Putamen (tissue), 1 donor: ENCODE measurements around the gene ZBTB8A.
"Not testable (repeated sequence)": the region's sequence is repeated elsewhere in the genome, so short reads cannot be mapped to it uniquely, and the experiment has no call there.

Experiments used
- DNase-seq: peaks from one replicate; pipeline ENCODE4 v3.0.0-alpha.2; 2016; ENCODE audit warnings: low spot score

ZBTB8A gene

DNA sequence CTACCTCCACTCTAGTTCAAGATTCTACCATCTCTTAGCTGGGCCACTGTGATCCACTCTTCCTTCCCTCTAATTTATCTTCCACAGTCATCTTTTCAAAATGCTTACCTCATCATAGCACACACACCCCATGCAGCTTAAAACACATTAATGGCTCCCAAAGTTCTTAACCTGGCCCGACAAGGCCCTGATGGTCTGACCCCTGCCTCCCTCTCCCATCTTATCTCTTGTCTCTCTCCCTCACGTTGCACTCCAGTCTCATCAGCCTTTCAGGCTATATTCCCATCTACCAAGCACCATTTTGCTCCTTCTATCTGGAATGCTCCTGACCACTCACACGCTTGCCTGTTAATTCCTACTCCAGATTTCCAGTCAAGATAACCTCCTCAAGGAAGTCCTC, 2.5 kb upstream of the ZBTB8A start:
- DNase-seq = no peak

DNA sequence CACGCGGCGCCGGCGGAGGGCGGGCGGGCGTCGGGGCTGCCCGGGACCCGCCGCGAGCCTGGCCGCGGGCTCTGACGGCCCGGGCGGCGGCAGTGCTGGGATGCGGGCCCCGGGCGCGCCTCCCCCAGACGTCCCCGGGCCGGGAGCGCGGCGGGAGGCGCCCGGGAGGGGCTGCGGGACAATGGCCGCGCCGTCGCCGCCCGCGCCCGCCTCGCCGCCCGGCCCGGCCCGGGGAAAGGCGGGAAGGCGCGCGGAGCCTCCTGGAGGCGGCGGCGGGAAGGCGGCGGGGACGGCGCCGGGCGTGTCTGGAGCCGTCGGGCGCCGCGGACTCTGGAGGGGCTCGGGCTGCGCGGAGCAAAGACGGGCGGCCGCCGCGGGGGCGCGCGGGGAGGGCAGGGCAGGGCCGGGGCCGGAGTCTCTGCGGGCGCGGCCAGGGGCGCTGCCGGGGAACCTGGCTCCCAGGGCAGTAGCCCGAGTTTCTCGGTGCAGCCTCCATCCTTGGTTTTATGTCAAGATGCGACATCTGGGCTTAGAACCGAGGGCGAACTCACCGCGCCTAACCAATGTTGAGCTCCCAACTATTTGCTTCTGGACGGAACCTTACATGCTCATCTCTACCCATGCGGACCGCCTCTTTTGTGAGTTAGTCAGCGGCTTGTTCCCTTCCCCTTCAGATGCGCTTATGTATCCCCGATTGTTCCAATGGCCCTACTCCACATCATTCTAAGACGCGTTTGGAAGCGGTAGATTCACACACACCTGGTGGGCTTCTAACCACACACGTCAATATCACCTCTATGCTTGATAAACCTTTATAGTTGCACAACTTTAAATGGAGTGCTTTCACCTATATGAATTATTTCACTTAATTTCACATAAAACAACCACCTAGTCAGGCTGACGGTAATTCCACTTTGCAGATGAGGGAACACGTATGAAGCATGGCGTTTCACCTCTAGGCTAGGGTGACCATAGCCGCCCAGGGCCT, 651 bp downstream of the ZBTB8A start:
- peak; percentile 20 for DNase-seq

- no peak for DNase-seq
Measured at GRCh38 chr1:32540605-32541004, 1.4 kb downstream of the ZBTB8A start.

DNA sequence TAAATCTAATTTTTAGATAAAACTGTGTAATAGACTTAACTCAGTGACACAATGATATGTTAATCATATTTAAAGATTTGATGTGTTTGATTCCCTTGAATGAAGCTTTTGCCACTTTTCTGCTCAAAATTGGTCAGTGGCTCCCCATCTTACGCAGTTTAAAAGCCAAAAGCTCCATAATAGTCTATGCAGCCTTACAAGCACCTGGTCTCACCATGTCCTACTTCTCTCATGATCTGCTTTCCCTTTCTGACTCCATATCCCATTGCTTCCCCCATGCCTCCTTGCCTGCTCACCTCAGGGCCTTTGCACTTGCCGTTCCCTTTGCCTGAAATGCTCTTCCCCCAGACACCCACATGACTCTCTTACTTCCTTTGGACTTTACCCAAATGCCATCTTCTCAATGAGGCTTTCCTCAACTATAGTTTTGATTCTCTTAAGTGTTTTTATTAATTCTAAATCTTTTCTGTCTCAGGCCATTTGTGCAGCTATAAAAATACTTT, 1.9 kb downstream of the ZBTB8A start:
- DNase-seq = no peak

- no peak for DNase-seq
Measured at GRCh38 chr1:32546611-32547010, 7.4 kb downstream of the ZBTB8A start.

DNA sequence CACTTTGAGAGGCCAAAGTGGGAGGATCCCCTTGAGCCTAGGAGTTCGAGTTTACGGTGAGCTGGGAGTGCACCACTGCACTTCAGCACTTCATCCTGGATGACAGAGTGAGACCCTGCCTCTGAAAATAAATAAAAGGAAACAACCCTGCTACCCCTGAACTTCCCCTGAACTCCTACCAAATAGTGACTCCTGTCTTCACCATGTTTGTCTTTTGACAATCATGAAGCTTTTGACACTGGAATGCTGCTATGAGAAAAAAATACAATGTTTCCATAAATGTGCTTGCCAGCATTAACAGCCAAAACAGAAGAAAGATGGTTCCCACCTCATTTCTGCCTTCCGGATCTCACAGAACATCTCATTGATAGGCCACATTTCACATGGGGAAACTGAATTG, 10.4 kb downstream of the ZBTB8A start:
- DNase-seq = no peak

- DNase-seq = no peak
Measured at GRCh38 chr1:32554288-32554687, 15.1 kb downstream of the ZBTB8A start.

- not testable (repeated sequence) for DNase-seq
Measured at GRCh38 chr1:32557035-32557434, 17.8 kb downstream of the ZBTB8A start.

DNA sequence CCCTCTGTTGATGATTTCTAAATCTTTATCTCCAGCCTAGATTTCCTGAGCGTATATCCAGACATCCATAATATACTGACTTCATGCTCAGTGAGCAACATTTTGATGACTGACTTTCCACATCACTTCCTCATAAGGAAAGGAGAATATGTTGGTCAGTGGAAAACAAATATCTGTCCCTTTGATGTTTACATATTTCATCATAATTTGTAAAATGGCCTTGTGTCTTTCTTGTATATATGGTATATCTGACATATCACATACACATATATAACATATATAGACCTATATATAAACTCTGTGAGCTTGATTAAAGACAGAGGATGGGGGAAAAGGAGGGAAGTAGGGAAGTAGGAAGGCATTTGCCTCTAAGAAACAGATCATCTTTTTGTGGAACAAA, 18.6 kb downstream of the ZBTB8A start:
- no peak for DNase-seq

DNA sequence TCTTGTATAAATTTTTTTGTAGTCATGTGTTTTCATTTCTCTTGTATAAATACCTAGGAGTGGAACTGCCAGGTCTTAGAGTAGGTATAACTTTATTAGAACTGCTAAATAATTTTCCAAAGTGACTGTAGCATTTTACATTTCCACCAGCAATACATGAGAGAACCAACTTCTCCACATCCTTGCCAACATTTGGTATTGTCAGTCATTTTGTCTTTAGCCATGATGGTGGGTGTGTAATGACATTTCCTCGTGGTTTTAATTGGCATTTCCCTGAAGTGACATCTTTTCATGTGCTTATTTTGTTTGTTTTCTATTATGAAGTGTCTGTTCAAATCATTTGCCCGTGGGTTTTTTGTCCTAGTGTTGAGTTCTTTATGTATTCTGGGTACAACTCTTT, 29.7 kb downstream of the ZBTB8A start:
- no peak for DNase-seq

DNA sequence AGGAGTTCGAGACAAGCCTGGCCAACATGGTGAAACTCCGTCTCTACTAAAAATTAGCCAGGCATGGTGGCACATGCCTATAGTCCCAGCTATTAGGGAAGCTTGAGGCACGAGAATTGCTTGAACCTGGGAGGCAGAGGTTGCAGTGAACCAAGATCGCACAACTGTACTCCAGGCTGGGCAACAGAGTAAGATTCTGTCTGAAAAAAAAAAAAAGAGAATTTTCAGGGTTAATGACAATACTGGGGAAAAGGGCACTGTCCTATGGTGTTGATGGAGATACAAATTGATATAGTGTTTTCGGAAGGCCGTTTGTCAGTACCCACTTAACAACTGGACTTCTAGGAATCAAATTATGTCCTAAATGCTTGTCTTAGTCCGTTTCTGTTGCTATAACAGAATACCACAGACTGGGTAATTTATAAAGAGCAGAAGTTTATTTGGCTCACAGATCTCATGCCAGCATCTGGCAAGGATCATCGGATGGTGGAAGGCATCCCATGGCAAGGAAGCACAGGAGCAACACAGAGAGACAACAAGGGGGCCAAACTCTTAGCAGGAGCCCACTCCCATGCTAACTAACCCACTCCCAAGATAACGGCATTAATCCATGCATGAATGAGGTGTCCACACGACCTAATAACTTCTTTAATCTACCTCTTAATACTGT, 41.3 kb downstream of the ZBTB8A start:
- DNase-seq = no peak

- no peak for DNase-seq
Measured at GRCh38 chr1:32592943-32593342, 53.7 kb downstream of the ZBTB8A start.

DNA sequence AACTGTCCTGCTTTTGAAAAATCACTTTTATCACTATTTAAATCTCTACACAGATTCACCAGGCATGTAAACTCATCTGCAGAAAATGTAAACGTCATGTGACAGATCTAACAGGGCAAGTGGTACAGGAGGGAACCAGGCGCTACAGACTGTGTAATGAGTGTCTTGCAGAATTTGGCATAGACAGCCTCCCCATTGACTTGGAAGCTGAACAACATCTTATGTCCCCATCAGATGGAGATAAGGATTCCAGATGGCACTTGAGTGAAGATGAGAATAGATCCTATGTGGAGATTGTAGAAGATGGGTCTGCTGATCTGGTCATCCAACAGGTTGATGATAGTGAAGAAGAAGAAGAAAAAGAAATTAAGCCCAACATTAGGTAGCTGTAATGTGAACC, 60.8 kb downstream of the ZBTB8A start:
- DNase-seq = no peak

DNA sequence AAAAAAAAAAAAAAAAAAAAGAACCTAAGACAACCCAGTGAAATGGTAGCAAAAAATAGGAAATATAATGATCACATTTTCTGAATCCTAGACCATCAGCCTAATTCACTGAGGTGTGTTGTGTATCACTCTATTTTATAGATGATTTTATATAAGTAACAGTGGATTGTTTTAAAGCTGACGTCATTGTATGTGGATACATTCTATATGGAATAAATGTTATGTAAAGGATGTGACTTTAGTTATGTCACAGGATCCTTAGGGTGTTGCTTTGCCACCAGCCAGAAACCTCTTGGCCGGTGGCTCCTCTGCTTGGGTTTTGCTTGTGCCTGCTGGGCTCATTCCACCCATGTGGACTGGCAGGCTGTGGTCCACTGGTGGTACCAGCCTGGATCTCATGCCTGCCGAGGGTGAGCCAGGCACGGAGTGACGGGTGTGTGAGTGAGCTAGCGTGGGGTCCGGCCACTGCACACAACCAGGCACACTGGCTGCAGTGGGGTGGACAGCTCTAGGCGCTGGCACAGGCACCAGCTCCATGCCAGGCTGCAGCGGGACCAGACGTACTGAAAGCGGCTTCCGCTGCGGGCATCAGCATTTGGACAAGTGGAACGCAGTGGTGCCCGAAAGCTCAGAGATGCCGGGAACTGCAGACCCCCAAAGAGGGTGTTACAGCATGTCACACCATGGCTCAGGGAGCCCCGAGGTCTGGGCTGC, 66.6 kb downstream of the ZBTB8A start:
- DNase-seq = no peak

DNA sequence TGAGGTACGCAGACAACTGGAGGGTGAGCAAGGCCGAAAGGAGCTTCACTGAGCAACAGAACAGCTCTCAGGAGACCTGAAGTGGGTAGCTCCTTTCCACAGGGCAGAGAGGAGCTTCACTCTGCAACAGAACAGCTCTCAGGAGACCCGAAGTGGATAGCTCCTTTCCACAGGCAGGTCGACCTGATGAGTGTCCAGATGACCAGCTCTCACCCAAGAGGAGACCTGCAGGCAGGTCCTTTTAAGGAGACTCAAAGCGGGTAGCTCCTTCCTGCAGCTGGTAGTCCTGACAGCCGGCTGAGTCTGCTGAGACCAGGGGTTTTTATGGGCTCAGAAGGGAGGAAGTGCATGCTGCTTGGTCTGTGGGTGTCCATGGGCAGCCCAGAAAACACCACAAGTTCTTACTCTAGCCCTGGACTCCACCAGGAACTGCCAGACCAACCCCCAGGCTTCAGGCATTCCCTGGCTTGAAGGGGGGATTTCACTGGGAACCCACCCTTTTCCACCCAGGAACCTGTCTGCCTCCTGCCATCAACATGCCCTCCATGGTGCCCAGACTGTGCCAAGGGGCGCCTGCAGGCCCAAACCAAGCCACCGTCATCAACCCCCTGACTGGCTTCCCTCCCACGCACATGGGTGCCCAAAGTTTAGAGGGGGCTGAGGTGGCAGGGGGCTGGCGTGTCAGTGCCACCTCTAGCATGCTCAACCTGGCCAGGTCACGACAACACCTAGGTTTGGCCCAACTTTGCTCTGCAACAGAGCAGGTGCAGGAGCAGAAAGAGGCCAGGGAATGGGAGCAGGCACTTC, 67.5 kb downstream of the ZBTB8A start:
- DNase-seq = no peak

DNA sequence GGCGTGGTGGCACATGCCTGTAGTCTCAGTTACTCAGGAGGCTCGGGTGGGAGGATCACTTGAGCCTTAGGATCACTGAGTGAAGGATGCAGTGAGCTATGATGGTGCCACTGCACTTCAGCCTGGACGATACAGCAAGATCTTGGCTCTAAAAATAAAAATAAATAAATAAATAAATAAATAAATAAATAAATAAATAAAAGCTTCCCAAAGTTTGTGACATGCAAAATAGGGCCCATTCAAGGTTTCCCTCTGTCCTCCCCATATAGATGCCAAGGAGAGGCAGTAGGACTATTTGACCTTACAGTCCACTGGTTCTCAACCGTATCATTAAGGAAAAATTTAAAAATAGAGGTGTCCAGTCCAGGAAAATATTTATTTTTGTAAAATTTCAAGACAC, 70.0 kb downstream of the ZBTB8A start:
- DNase-seq = no peak

DNA sequence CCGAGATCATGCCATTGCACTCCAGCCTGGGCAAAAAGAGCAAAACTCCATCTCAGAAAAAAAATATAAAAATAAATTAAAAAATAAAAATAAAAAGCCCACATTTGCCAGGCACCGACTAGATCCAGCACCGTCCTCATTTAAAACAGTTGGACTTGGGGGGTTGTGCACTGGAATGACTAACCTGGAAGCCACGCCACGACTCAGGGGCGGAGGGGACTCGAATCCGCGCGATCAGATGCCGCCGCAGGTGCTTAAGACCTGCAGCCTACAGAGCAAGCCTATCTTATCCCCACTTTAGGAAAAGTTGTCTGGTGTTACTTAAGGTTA, 72.6 kb downstream of the ZBTB8A start:
- no peak for DNase-seq

DNA sequence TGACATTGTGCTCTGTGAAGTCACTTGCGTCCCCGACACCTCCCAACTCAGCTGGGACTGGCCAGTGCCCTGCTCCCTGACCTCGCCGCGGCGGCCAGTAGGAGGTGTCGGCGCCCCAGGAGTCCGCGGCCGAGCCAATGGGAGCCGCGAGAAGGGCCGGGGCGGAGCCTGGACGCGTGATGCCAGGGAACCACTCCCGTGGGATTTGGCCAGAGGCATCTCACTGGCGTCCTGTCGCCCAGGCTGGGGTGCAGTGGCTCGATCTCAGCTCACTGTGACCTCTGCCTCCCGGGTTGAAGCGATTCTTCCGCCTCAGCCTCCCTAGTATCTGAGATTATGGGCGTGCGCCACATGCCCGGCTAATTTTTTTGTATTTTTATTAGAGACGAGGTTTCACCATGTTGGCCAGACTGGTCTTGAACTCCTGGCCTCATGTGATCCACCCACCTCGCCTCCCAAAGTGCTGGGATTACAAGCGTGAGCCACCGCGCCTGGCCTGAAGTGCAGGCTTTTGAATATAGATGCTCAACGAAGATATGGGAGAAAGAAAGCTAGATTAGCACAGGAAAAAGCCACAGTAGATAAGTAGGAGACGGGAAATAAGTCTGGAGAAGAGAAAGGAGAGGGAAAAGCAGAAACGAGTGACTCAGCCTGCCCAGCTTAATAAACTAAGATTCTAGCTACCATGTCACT, 73.1 kb downstream of the ZBTB8A start:
- DNase-seq = peak; percentile 89

- DNase-seq = no peak
Measured at GRCh38 chr1:32613472-32613871, 74.2 kb downstream of the ZBTB8A start.

- DNase-seq = no peak
Measured at GRCh38 chr1:32618673-32619221, 79.5 kb downstream of the ZBTB8A start.
